ENCODE results near the gene FAM78B. TPM values are rescaled to one million over a fixed set of nuclear protein-coding genes. Genes with fewer than 3 reads are reported as not detected.
A peak's percentile ranks its signal among the peaks of the same experiment; 100 is the strongest.

Gene FAM78B
- polyA plus RNA-seq, 5 donors, result 0.77 to 1.4 (median 0.99) TPM

GRCh38 chr1:166165661-166166328, 1.0 kb downstream of the FAM78B start:
- peak in 1 of 2 donors; percentile 17 for DNase-seq

GRCh38 chr1:166164995-166165660, 1.7 kb downstream of the FAM78B start:
- peak; percentile 27 to 32 for DNase-seq

- no peak for DNase-seq
These were observed 2.2 kb downstream of the FAM78B start for GRCh38 chr1:166164646-166164994.

- DNase-seq, result no peak
These were observed 7.1 kb downstream of the FAM78B start for GRCh38 chr1:166159656-166160055.

GRCh38 chr1:166156674-166157073, 10.1 kb downstream of the FAM78B start:
- no peak for DNase-seq

GRCh38 chr1:166155108-166155507, 11.7 kb downstream of the FAM78B start:
- no peak for DNase-seq

GRCh38 chr1:166153525-166154314, 13.1 kb downstream of the FAM78B start:
- no peak for DNase-seq

- no peak for DNase-seq
These were observed 13.8 kb downstream of the FAM78B start for GRCh38 chr1:166152978-166153377.

- DNase-seq, result no peak
These were observed 15.0 kb downstream of the FAM78B start for GRCh38 chr1:166151804-166152203.

GRCh38 chr1:166145499-166145898, 21.3 kb downstream of the FAM78B start:
- no peak for DNase-seq

GRCh38 chr1:166141969-166142368, 24.8 kb downstream of the FAM78B start:
- DNase-seq, result no peak

- no peak for DNase-seq
These were observed 26.6 kb downstream of the FAM78B start for GRCh38 chr1:166140251-166140650.

GRCh38 chr1:166139735-166140134, 27.1 kb downstream of the FAM78B start:
- DNase-seq, result no peak

- no peak for DNase-seq
These were observed 30.0 kb downstream of the FAM78B start for GRCh38 chr1:166136699-166137401.

GRCh38 chr1:166136222-166136621, 30.6 kb downstream of the FAM78B start:
- DNase-seq, result no peak

- no peak for DNase-seq
These were observed 32.9 kb downstream of the FAM78B start for GRCh38 chr1:166133857-166134256.

- no peak for DNase-seq
These were observed 33.4 kb downstream of the FAM78B start for GRCh38 chr1:166133276-166133841.

GRCh38 chr1:166132496-166132895, 34.3 kb downstream of the FAM78B start:
- no peak for DNase-seq

- no peak for DNase-seq
These were observed 37.8 kb downstream of the FAM78B start for GRCh38 chr1:166129006-166129405.

GRCh38 chr1:166128195-166128594, 38.6 kb downstream of the FAM78B start:
- no peak for DNase-seq

GRCh38 chr1:166127003-166127402, 39.8 kb downstream of the FAM78B start:
- no peak for DNase-seq
